Stimulated activated CD8-positive, alpha-beta memory T cell treated with anti-CD3 and anti-CD28 coated beads, Interleukin-7, amount 100 ng/mL, for 1 hour (primary cell): Measurements from ENCODE around the gene FGFRL1.
A peak's percentile ranks its signal among the peaks of the same experiment; 100 is the strongest.
"Not testable (repeated sequence)": the region's sequence is repeated elsewhere in the genome, so short reads cannot be mapped to it uniquely, and the experiment has no call there.

Experiments
- DNase-seq, 2 donors: peaks; one replicate each; pipeline ENCODE4 v3.0.0-alpha.2; 2020; ENCODE audit warnings: low read depth in 2 of 2

FGFRL1 gene

GRCh38 chr4:973431-974397 lies 37.7 kb upstream of the FGFRL1 start, which contains the start of gene DGKQ:
TSS of gene DGKQ (minus strand) at chr4:973569. CDS start at chr4:973482, 87 bp downstream.
- peak; percentile 77 to 87 for DNase-seq

GRCh38 chr4:974668-975067 lies 36.8 kb upstream of the FGFRL1 start:
- DNase-seq = no peak

- not testable (repeated sequence) for DNase-seq
These were observed 35.4 kb upstream of the FGFRL1 start for GRCh38 chr4:976016-976415.

- DNase-seq = no peak
These were observed 32.3 kb upstream of the FGFRL1 start for GRCh38 chr4:978957-979701.

- DNase-seq = no peak
These were observed 29.1 kb upstream of the FGFRL1 start for GRCh38 chr4:982291-982690.

- no peak for DNase-seq
These were observed 28.6 kb upstream of the FGFRL1 start for GRCh38 chr4:982814-983213.

- DNase-seq = no peak
These were observed 26.9 kb upstream of the FGFRL1 start for GRCh38 chr4:984336-985054.

- DNase-seq = peak; percentile 40 to 55
These were observed 26.1 kb upstream of the FGFRL1 start for GRCh38 chr4:985123-985830.

GRCh38 chr4:986428-986878 lies 25.0 kb upstream of the FGFRL1 start:
- DNase-seq = no peak

- peak; percentile 70 to 77 for DNase-seq
These were observed 24.4 kb upstream of the FGFRL1 start, which contains the start of gene IDUA for GRCh38 chr4:986879-987623. TSS of gene IDUA (plus strand) at chr4:987044. CDS start at chr4:987085, 41 bp downstream.

- no peak for DNase-seq
These were observed 23.6 kb upstream of the FGFRL1 start for GRCh38 chr4:987624-988513.

- no peak for DNase-seq
These were observed 22.4 kb upstream of the FGFRL1 start for GRCh38 chr4:988726-989721.

GRCh38 chr4:989722-990471 lies 21.5 kb upstream of the FGFRL1 start:
- DNase-seq = no peak

GRCh38 chr4:990746-991367 lies 20.6 kb upstream of the FGFRL1 start:
- DNase-seq = no peak

GRCh38 chr4:991451-992296 lies 19.8 kb upstream of the FGFRL1 start:
- DNase-seq = no peak
